Testis (tissue), 2 donors: ENCODE measurements around the gene ALKBH1.
"Not testable (repeated sequence)": the region's sequence is repeated elsewhere in the genome, so short reads cannot be mapped to it uniquely, and the experiment has no call there.

Source experiments
- CTCF ChIP-seq, 3 experiments: fragments of 450-650 bp in 2 of 3; fragments of 200-600 bp in 1 of 3; sonication (generic) in 1 of 3; IDR thresholded peaks; one replicate each; pipeline ENCODE4 v1.5.1; 2016 to 2019; ENCODE audit warnings: antibody characterized with exemption in 3 of 3, mild to moderate bottlenecking in 2 of 3, moderate library complexity in 1 of 3
- POLR2A ChIP-seq: fragments of 450-650 bp; IDR thresholded peaks from one replicate; pipeline ENCODE4 v1.6.1; 2017; ENCODE audit warnings: antibody characterized with exemption, mild to moderate bottlenecking, moderate library complexity

- not testable (repeated sequence) for TF ChIP-seq CTCF (IDR thresholded peaks at IDR 0.05); POLR2A
These were observed 39.6 kb upstream of the ALKBH1 start for GRCh38 chr14:77747425-77747824.
